Ovary (tissue), 3 donors: ENCODE data around the gene TPSD1.

Experiments
- EP300 ChIP-seq: sonication (generic); formaldehyde crosslinking; IDR thresholded peaks from one replicate; pipeline ENCODE4 v1.6.1; 2017; ENCODE audit warnings: antibody characterized with exemption
- POLR2A ChIP-seq: fragments of 450-650 bp; IDR thresholded peaks from one replicate; pipeline ENCODE4 v1.6.1; 2017; ENCODE audit warnings: antibody characterized with exemption, mild to moderate bottlenecking, moderate library complexity
- TF ChIP-seq, protein P1 (sequence below), 3 donors: fragments of 450-650 bp in 2 of 3; fragments of 200-600 bp in 1 of 3; IDR thresholded peaks; one replicate each; pipeline versions ENCODE4 v1.5.1 to v1.8.0; 2016 to 2022; ENCODE audit warnings: antibody characterized with exemption in 3 of 3, mild to moderate bottlenecking in 1 of 3
- donor health status: DM: no; HTN: no; CAD: no.

DNA sequence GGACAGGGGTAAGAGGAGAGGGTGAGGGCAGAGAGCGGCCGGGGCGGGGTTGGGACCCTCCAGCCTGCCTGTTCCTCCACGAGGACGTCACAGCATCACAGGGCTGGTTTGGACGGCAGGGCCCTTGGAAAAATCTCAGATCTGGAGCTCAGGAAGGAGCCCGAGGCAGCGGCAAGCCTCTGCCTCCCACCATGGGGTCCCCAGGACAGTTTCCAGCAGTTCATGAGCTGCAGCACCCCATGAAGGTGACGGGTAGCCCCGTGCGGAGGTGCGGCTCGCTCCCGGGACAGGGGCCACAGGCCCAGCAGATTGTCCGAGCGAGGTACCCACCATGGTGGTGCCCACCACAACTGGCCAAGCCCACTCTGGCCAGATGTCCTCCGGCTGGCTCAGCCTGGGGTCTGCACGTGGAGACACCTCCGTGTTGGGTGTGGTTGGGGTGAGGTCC lies 21.3 kb downstream of the TPSD1 start:
- TF ChIP-seq, protein P1, sequence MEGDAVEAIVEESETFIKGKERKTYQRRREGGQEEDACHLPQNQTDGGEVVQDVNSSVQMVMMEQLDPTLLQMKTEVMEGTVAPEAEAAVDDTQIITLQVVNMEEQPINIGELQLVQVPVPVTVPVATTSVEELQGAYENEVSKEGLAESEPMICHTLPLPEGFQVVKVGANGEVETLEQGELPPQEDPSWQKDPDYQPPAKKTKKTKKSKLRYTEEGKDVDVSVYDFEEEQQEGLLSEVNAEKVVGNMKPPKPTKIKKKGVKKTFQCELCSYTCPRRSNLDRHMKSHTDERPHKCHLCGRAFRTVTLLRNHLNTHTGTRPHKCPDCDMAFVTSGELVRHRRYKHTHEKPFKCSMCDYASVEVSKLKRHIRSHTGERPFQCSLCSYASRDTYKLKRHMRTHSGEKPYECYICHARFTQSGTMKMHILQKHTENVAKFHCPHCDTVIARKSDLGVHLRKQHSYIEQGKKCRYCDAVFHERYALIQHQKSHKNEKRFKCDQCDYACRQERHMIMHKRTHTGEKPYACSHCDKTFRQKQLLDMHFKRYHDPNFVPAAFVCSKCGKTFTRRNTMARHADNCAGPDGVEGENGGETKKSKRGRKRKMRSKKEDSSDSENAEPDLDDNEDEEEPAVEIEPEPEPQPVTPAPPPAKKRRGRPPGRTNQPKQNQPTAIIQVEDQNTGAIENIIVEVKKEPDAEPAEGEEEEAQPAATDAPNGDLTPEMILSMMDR (IDR thresholded peaks at IDR 0.05) = no peak
- TF ChIP-seq POLR2A (no peak), EP300 (no peak)
